GM12801 (cell line): ENCODE data around the gene SKP1.

Experiments used
- CTCF ChIP-seq: IDR thresholded peaks from one replicate; pipeline ENCODE4 v1.5.1; 2011; ENCODE audit warnings: control low read depth; ENCODE audit not compliant: insufficient read length; ENCODE audit errors: extremely low read depth

Gene SKP1

GRCh38 chr5:134171972-134172371 is 4.8 kb downstream of the SKP1 start:
- TF ChIP-seq CTCF = no peak

GRCh38 chr5:134162592-134162991 is 14.2 kb downstream of the SKP1 start:
- TF ChIP-seq CTCF = no peak

- TF ChIP-seq CTCF = no peak
These were observed 15.0 kb downstream of the SKP1 start for GRCh38 chr5:134161513-134162395.

- no peak for TF ChIP-seq CTCF
These were observed 23.1 kb downstream of the SKP1 start for GRCh38 chr5:134153657-134154056.

- no peak for TF ChIP-seq CTCF
These were observed 23.5 kb downstream of the SKP1 start for GRCh38 chr5:134153241-134153640.

- no peak for TF ChIP-seq CTCF
These were observed 25.0 kb downstream of the SKP1 start for GRCh38 chr5:134151723-134152122.

- no peak for TF ChIP-seq CTCF
These were observed 27.0 kb downstream of the SKP1 start for GRCh38 chr5:134149571-134150303.
